Activated CD4-positive, alpha-beta T cell treated with anti-CD3 and anti-CD28 coated beads for 4 hours (primary cell): Measurements from ENCODE around the gene ZNF467.

Experiments used
- DNase-seq, 2 donors: peaks; one replicate each; pipeline ENCODE4 v3.0.0-alpha.2; 2020

Gene ZNF467

GRCh38 chr7:149773446-149774236 is at the start of gene ZNF467:
ZNF467 (minus strand) TSS chr7:149773588; CDS start chr7:149771032, 2,556 bp downstream.
- DNase-seq, result peak; percentile 51 to 53

GRCh38 chr7:149822353-149822943 is 49.1 kb upstream of the ZNF467 start:
- no peak for DNase-seq

- DNase-seq, result no peak
Observed at GRCh38 chr7:149821191-149822148, 48.1 kb upstream of the ZNF467 start.

DNA sequence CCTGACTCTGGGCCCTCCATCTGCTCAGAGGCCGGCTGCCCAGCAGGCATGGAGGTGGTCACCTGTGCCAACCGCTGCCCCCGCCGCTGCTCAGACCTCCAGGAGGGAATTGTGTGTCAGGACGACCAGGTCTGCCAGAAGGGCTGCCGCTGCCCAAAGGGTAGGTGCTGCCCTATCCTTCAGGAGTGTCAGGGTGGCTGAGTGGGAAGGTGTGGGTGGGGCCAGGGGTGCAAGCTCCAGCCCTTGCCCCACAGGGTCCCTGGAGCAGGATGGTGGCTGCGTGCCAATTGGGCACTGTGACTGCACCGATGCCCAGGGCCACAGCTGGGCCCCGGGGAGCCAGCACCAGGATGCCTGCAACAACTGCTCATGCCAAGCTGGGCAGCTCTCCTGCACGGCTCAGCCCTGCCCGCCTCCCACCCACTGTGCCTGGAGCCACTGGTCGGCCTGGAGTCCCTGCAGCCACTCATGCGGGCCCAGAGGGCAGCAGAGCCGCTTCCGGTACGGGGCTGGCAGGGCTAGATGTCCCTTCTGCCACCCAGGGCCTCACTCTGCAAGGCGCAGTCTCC is 47.3 kb upstream of the ZNF467 start:
- no peak for DNase-seq

DNA sequence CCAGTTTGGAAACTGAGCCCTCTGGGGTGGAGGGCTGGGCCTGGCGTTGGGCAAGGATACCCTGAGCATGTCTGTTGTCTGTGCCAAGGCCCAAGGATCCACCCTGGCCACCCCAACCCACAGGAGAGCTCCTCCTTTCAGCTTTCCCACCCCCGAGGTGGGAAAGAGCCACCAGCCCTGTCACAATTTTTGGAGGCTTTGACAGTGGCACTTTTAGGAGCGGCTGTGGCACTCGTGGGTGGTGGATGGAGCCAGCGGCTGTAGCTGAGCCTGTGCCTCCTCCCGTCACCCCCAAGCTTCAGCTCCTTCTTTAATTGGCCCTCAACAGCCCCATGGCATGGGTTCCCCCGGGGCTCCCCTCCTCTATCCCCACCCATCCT is 46.6 kb upstream of the ZNF467 start:
- no peak for DNase-seq

GRCh38 chr7:149819141-149819960 is 46.0 kb upstream of the ZNF467 start:
- DNase-seq, result no peak

- no peak for DNase-seq
Observed at GRCh38 chr7:149818536-149818840, 45.1 kb upstream of the ZNF467 start.

- no peak for DNase-seq
Observed at GRCh38 chr7:149817836-149818535, 44.6 kb upstream of the ZNF467 start.

DNA sequence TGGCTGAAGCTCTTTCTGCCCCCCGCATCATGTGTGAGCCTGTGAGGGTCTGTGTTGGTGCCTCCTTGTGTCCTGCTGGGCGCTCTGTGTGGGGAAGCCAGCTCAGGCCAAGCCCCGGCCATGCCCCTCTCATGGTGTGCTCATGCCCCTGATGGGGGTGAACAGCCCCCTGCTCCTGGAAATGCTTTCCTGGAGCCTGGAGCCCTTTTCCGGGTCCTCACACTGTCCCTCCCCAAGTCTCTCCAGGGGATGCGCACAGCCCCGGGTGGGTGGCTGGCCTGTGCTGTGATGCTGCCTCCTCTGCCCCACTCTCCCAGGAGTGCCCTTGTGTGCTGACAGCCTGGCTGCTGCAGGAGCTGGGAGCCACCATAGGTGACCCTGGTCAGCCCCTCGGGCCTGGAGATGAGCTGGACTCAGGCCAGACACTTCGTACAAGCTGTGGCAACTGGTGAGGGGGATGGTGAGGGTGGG is 43.9 kb upstream of the ZNF467 start:
- DNase-seq, result no peak

DNA sequence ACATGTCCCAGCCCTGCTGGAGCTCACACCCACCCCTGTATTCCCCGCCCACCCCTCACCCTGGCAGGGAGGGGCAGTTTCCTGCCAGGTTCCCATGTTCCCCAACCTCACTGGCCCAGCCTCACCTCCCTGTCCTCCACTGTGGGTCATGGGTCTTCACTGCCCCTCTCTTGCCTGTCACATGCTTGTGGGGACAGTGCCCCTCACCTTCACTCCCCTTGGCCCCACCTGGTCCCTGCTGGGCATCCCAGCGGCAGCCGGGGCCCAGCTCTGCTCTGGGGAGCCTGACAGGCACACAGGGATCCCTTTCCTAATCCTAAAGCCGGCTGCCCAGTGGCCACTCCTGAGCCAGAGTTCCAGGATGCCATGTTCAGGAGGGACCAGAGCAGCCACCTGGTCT is 43.4 kb upstream of the ZNF467 start:
- no peak for DNase-seq

GRCh38 chr7:149816267-149816751 is 42.9 kb upstream of the ZNF467 start:
- no peak for DNase-seq

DNA sequence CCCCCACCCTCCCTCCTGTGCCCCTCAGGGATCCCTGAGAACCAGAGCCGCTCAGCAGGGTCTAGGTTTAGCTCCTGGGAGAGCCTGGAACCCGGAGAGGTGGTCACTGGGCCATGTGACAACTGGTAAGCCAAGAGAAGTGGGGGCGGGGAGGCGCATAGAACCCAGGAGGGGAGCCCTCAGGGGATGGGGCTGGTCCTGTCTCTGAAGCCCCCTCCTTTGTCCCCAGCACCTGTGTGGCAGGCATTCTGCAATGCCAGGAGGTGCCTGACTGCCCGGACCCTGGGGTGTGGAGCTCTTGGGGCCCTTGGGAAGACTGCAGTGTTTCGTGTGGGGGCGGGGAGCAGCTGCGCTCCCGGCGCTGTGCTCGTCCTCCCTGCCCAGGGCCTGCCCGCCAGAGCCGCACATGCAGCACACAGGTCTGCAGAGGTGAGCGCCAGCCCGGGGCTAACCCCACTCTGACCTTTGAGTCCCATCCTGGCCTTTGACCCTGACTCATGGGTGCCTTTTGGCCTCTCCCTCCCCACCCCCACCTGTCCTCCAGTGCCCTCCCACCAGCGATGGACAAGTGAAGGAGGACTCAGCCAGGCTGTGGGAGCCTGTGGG is 42.4 kb upstream of the ZNF467 start:
- DNase-seq, result no peak

GRCh38 chr7:149815121-149815520 is 41.7 kb upstream of the ZNF467 start:
- no peak for DNase-seq

- no peak for DNase-seq
Observed at GRCh38 chr7:149814494-149814893, 41.1 kb upstream of the ZNF467 start.

GRCh38 chr7:149813254-149814035 is 40.1 kb upstream of the ZNF467 start:
- DNase-seq, result no peak

GRCh38 chr7:149811831-149812490 is 38.6 kb upstream of the ZNF467 start:
- DNase-seq, result no peak

- DNase-seq, result no peak
Observed at GRCh38 chr7:149811221-149811620, 37.8 kb upstream of the ZNF467 start.

- no peak for DNase-seq
Observed at GRCh38 chr7:149809215-149809614, 35.8 kb upstream of the ZNF467 start.

DNA sequence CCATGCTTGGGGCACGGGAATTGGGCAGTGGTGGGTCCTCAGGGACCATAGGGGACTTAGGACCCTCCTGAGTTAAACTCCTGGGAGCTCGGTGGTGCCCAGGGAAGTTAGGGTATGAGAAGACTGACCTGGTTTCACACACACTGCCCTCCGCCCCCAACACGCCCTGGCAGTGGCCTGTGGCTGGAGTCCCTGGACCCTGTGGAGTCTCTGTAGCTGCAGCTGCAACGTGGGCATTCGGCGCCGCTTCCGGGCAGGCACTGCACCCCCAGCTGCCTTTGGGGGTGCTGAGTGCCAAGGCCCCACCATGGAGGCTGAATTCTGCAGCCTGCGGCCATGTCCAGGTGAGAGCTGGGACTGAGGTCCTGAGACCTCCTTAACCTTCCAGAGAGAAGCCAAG is 34.9 kb upstream of the ZNF467 start:
- no peak for DNase-seq

GRCh38 chr7:149806726-149807125 is 33.3 kb upstream of the ZNF467 start:
- no peak for DNase-seq
